Esophagus muscularis mucosa (tissue), 4 donors: ENCODE data around the gene FAM168B. TPM values are rescaled to one million over a fixed set of nuclear protein-coding genes. Genes with fewer than 3 reads are reported as not detected.

Experiments used
- DNase-seq: peaks from one replicate; pipeline ENCODE4 v3.0.0-alpha.2; 2017; ENCODE audit errors: extremely low spot score
- H3K27ac ChIP-seq, 4 donors: fragments of 200-600 bp; sonication (generic); replicated peaks in 1 of 4; 1 replicate in 3 of 4; 2 replicates in 1 of 4; pipeline ENCODE4 v1.5.1; 2016 to 2019; ENCODE audit warnings: mild to moderate bottlenecking in 1 of 4
- H3K27me3 ChIP-seq, 4 donors: fragments of 200-600 bp; sonication (generic); one replicate each; pipeline versions ENCODE4 v1.5.1 to v1.6.0; 2016 to 2019
- H3K36me3 ChIP-seq, 4 donors: fragments of 200-600 bp; sonication (generic); one replicate each; pipeline ENCODE4 v1.5.1; 2016 to 2019
- H3K4me1 ChIP-seq, 4 donors: fragments of 200-600 bp; sonication (generic); one replicate each; pipeline ENCODE4 v1.5.1; 2016 to 2019
- H3K4me3 ChIP-seq, 4 donors: fragments of 200-600 bp; sonication (generic); 1 replicate in 2 of 4; 2 replicates in 2 of 4; pipeline ENCODE4 v1.5.1; 2016 to 2019; ENCODE audit warnings: mild to moderate bottlenecking in 4 of 4, moderate library complexity in 1 of 4
- H3K9me3 ChIP-seq, 4 donors: fragments of 200-600 bp; sonication (generic); 1 replicate in 3 of 4; 2 replicates in 1 of 4; pipeline ENCODE4 v1.5.1; 2016 to 2019
- CTCF ChIP-seq, 3 experiments: fragments of 200-600 bp in 2 of 3; fragments of 450-650 bp in 1 of 3; sonication (generic) in 2 of 3; IDR thresholded peaks; one replicate each; pipeline ENCODE4 v1.5.1; 2017 to 2019; ENCODE audit warnings: antibody characterized with exemption in 3 of 3, mild to moderate bottlenecking in 2 of 3, moderate library complexity in 1 of 3
- EP300 ChIP-seq: sonication (generic); formaldehyde crosslinking; IDR thresholded peaks from one replicate; pipeline ENCODE4 v1.6.1; 2017; ENCODE audit warnings: antibody characterized with exemption
- POLR2A ChIP-seq: fragments of 450-650 bp; IDR thresholded peaks from one replicate; pipeline ENCODE4 v1.6.1; 2017; ENCODE audit warnings: antibody characterized with exemption, moderate library complexity, mild to moderate bottlenecking, low read depth
- POLR2AphosphoS5 ChIP-seq, 2 donors: sonication (generic); formaldehyde crosslinking; IDR thresholded peaks; one replicate each; pipeline ENCODE4 v1.6.1; 2017; ENCODE audit warnings: antibody characterized with exemption in 2 of 2
- WGBS: methylation state at CpG from one replicate; pipeline ENCODE4 v1.1.5; 2018; 5-methylcytosine and 5-hydroxymethylcytosine counted together
- intact Hi-C: fragments of 100-400 bp; cut with DNase I; formaldehyde crosslinking; loops from one replicate; pipeline ENCODE4 v1.15.1; 2023
- total RNA-seq, 4 donors: library from RNA; depleted of rRNA; stranded (reverse); fragments of >200 nt; gene quantifications; one replicate each; pipeline versions ENCODE4 v1.1.0 to v1.2.1, GENCODE V29; 2016

FAM168B gene
- total RNA-seq, 4 donors from 2014 or later = 155 to 193 (median 182) TPM

GRCh38 chr2:131064589-131065512 lies 28.4 kb downstream of the FAM168B start:
- TF ChIP-seq CTCF (IDR thresholded peaks at IDR 0.05) = no peak
- no peak for TF ChIP-seq POLR2AphosphoS5 (IDR thresholded peaks at IDR 0.05)
- TF ChIP-seq POLR2A = no peak
- TF ChIP-seq EP300 = no peak
- Histone ChIP-seq H3K9me3 (no peaks in the 10 kb centered on the region), H3K27me3 (no peaks in the 10 kb centered on the region), H3K36me3 (peaks cover 7 to 50% (median 35%) of the 10 kb centered on the region in 4 donors), H3K4me1 (peaks cover 26 to 56% (median 32%) of the 10 kb centered on the region in 4 donors), H3K27ac (no peak overlapping the region), H3K4me3 (no peak overlapping the region)
- DNase-seq = no peak
- 70% methylated on average over 14 of the region's 14 CpGs for WGBS
- intact Hi-C loops = no loop called here

- Histone ChIP-seq H3K4me1 (peaks cover 26 to 56% (median 38%) of the 10 kb centered on the region in 4 donors), H3K9me3 (no peaks in the 10 kb centered on the region), H3K27ac (no peak overlapping the region), H3K36me3 (peaks cover 7 to 45% (median 31%) of the 10 kb centered on the region in 4 donors), H3K4me3 (no peak overlapping the region), H3K27me3 (no peaks in the 10 kb centered on the region)
- 87% methylated on average over 11 of the region's 11 CpGs for WGBS
- intact Hi-C loops = no loop called here
- DNase-seq = no peak
- TF ChIP-seq EP300 (no peak), POLR2A (no peak), CTCF (IDR thresholded peaks at IDR 0.05) (no peak), POLR2AphosphoS5 (IDR thresholded peaks at IDR 0.05) (no peak)
Measured at GRCh38 chr2:131063501-131064283, 29.6 kb downstream of the FAM168B start.

- no peak for TF ChIP-seq POLR2AphosphoS5 (IDR thresholded peaks at IDR 0.05)
- TF ChIP-seq POLR2A = no peak
- no peak for TF ChIP-seq CTCF (IDR thresholded peaks at IDR 0.05)
- TF ChIP-seq EP300 = no peak
- H3K27ac ChIP-seq = no peak overlapping the region
- DNase-seq = no peak
- peaks cover 7 to 67% (median 42%) of the 10 kb centered on the region in 4 donors for H3K36me3 ChIP-seq
- H3K9me3 ChIP-seq = no peaks in the 10 kb centered on the region
- peaks cover 25 to 63% (median 54%) of the 10 kb centered on the region in 4 donors for H3K4me1 ChIP-seq
- no peaks in the 10 kb centered on the region for H3K27me3 ChIP-seq
- no peak overlapping the region for H3K4me3 ChIP-seq
- intact Hi-C loops = no loop called here
- 85% methylated on average over 4 of the region's 4 CpGs for WGBS
Measured at GRCh38 chr2:131058920-131059319, 34.3 kb downstream of the FAM168B start.

- Histone ChIP-seq H3K4me1 (peaks cover 20 to 60% (median 51%) of the 10 kb centered on the region in 4 donors), H3K27ac (no peak overlapping the region), H3K36me3 (peaks cover 7 to 70% (median 48%) of the 10 kb centered on the region in 4 donors), H3K9me3 (no peaks in the 10 kb centered on the region), H3K4me3 (no peak overlapping the region), H3K27me3 (no peaks in the 10 kb centered on the region)
- TF ChIP-seq POLR2AphosphoS5 (IDR thresholded peaks at IDR 0.05) = no peak
- no peak for TF ChIP-seq EP300
- no peak for TF ChIP-seq POLR2A
- no peak for TF ChIP-seq CTCF (IDR thresholded peaks at IDR 0.05)
- DNase-seq = no peak
- intact Hi-C loops = no loop called here
- 68% methylated on average over 8 of the region's 8 CpGs for WGBS
Measured at GRCh38 chr2:131058214-131058843, 34.9 kb downstream of the FAM168B start.
